HepG2 (cell line): ENCODE data around the gene SP1. TPM values are rescaled to one million over a fixed set of nuclear protein-coding genes. Genes with fewer than 3 reads are reported as not detected.

Experiments
- ATAC-seq: fragments of 200-7000 bp; cut with Tn5 transposase; 3 replicates; pipeline ENCODE4 v1.9.1; 2020; ENCODE audit warnings: mild to moderate bottlenecking, moderate library complexity
- BruUV-seq: library from RNA; stranded (reverse); fragments of 400-500 nt; replicated peaks from 2 replicates; lab custom pipeline; 2021; lab: Mats Ljungman, UMichigan
- CTCF ChIA-PET: fragments of 300-600 bp; formaldehyde crosslinking; extraction: SDS; loops from one replicate; lab custom pipeline; 2021; ENCODE audit warnings: low total read pairs, inconsistent platforms, low intra/inter-chr PET ratio; lab: Yijun Ruan, JAX
- POLR2A ChIA-PET: fragments of 350-600 bp; sonication (Branson Sonifier 250); formaldehyde crosslinking; loops from one replicate; lab custom pipeline; 2020; ENCODE audit warnings: antibody characterized with exemption, inconsistent platforms; lab: Yijun Ruan, JAX
- DNase-seq: peaks from one replicate; pipeline ENCODE4 v3.0.0-alpha.2; 2015; ENCODE audit warnings: low spot score
- FAIRE-seq: peaks from 3 replicates; lab custom pipeline; 2011; peaks lifted over from hg19 to GRCh38; lab: Jason Lieb, UNC
- H2AFZ ChIP-seq: one replicate; pipeline ENCODE4 v1.6.1; 2011; ENCODE audit warnings: low read length, inconsistent platforms
- H3K27ac ChIP-seq: fragments of 300-600 bp; 3 replicates; pipeline ENCODE4 v1.8.0; 2011; ENCODE audit warnings: mixed run types, mild to moderate bottlenecking, mixed read lengths, low read length, inconsistent platforms; ENCODE audit not compliant: insufficient read depth; ENCODE audit errors: extremely low read length
- H3K27me3 ChIP-seq, 2 experiments: fragments of 200-600 bp in 1 of 2; 2 replicates in 1 of 2; 3 replicates in 1 of 2; pipeline versions ENCODE4 v1.6.0 to v1.8.0; 2011; ENCODE audit warnings: low read length in 2 of 2, mild to moderate bottlenecking in 2 of 2, moderate library complexity in 2 of 2, inconsistent platforms in 1 of 2; ENCODE audit not compliant: insufficient read depth in 2 of 2, control insufficient read depth in 1 of 2
- H3K36me3 ChIP-seq, 2 experiments: fragments of 200-600 bp in 1 of 2; replicated peaks in 1 of 2; 2 replicates in 1 of 2; 3 replicates in 1 of 2; pipeline versions ENCODE4 v1.5.1 to v1.8.0; 2011; ENCODE audit warnings: low read length in 2 of 2, inconsistent platforms in 1 of 2; ENCODE audit not compliant: insufficient read depth in 2 of 2, control insufficient read depth in 1 of 2
- H3K4me1 ChIP-seq: 2 replicates; pipeline ENCODE4 v1.5.1; 2012; ENCODE audit warnings: low read length, inconsistent platforms; ENCODE audit not compliant: insufficient read depth
- H3K4me2 ChIP-seq: 2 replicates; pipeline ENCODE4 v1.6.0; 2011; ENCODE audit warnings: low read depth, low read length, inconsistent platforms
- H3K4me3 ChIP-seq, 3 experiments: fragments of 200-600 bp in 1 of 3; sonication (generic), shearing (Covaris generic) in 1 of 3; replicated peaks in 1 of 3; 2 replicates each; pipeline ENCODE4 v1.5.1; 2011 to 2016; ENCODE audit warnings: low read length in 3 of 3, inconsistent platforms in 2 of 3, low read depth in 2 of 3, mild to moderate bottlenecking in 2 of 3, control low read depth in 1 of 3, mixed read lengths in 1 of 3; ENCODE audit not compliant: insufficient read depth in 1 of 3
- H3K79me2 ChIP-seq: one replicate; pipeline ENCODE4 v1.6.1; 2011; ENCODE audit warnings: low read length, inconsistent platforms; ENCODE audit not compliant: insufficient read depth
- H3K9ac ChIP-seq: 2 replicates; pipeline ENCODE4 v1.6.0; 2011; ENCODE audit warnings: mild to moderate bottlenecking, low read depth, low read length, inconsistent platforms; ENCODE audit not compliant: insufficient read depth
- H3K9me3 ChIP-seq: 2 replicates; pipeline ENCODE4 v1.5.1; 2012; ENCODE audit warnings: mild to moderate bottlenecking, low read length
- H4K20me1 ChIP-seq: 2 replicates; pipeline ENCODE4 v1.6.0; 2011; ENCODE audit warnings: inconsistent platforms, mild to moderate bottlenecking, low read length, moderate library complexity; ENCODE audit not compliant: insufficient read depth
- ARID4A ChIP-seq: sonication (generic); formaldehyde crosslinking; IDR thresholded peaks from 2 replicates; pipeline ENCODE4 v1.5.0; 2020; ENCODE audit warnings: mild to moderate bottlenecking, missing genetic modification reagents, borderline replicate concordance
- ETV6 ChIP-seq: sonication (generic); formaldehyde crosslinking; conservative IDR thresholded peaks from 2 replicates; pipeline ENCODE4 v1.4.0; 2020; ENCODE audit warnings: missing genetic modification reagents
- HNRNPUL1 ChIP-seq: fragments of 200-400 bp; formaldehyde crosslinking; IDR thresholded peaks from 2 replicates; pipeline ENCODE4 v1.6.1; 2017; ENCODE audit warnings: low read depth, mild to moderate bottlenecking, low read length, moderate library complexity
- MAF1 ChIP-seq: sonication (generic); formaldehyde crosslinking; IDR thresholded peaks from 2 replicates; pipeline ENCODE4 v1.5.0; 2020; ENCODE audit warnings: missing genetic modification reagents, borderline replicate concordance
- MTA3 ChIP-seq: sonication (generic); formaldehyde crosslinking; IDR thresholded peaks from 2 replicates; pipeline ENCODE4 v1.4.0; 2020; ENCODE audit warnings: missing genetic modification reagents
- NFE2L2 ChIP-seq: fragments of 150-350 bp; IDR thresholded peaks from 2 replicates; pipeline ENCODE4 v1.6.1; 2014; ENCODE audit warnings: low read length
- PLSCR1 ChIP-seq: sonication (generic); formaldehyde crosslinking; IDR thresholded peaks from 2 replicates; pipeline ENCODE4 v1.5.0; 2020; ENCODE audit warnings: missing genetic modification reagents, mild to moderate bottlenecking, borderline replicate concordance
- SATB2 ChIP-seq: sonication (generic); formaldehyde crosslinking; IDR thresholded peaks from 2 replicates; pipeline ENCODE4 v1.5.0; 2020; ENCODE audit warnings: missing genetic modification reagents
- STAG1 ChIP-seq: sonication (generic); formaldehyde crosslinking; IDR thresholded peaks from 2 replicates; pipeline ENCODE4 v1.4.0; 2020; ENCODE audit warnings: missing genetic modification reagents
- STAT5B ChIP-seq: sonication (generic); formaldehyde crosslinking; IDR thresholded peaks from 2 replicates; pipeline ENCODE4 v1.4.0; 2020; ENCODE audit warnings: missing genetic modification reagents
- THYN1 ChIP-seq: sonication (generic); formaldehyde crosslinking; IDR thresholded peaks from 2 replicates; pipeline ENCODE4 v1.8.1; 2023; ENCODE audit warnings: low read depth, mild to moderate bottlenecking, moderate library complexity, missing genetic modification reagents, borderline replicate concordance
- ZNF337 ChIP-seq: sonication (generic); formaldehyde crosslinking; IDR thresholded peaks from 2 replicates; pipeline ENCODE4 v1.5.1; 2020; ENCODE audit warnings: missing genetic modification reagents, low read depth, mild to moderate bottlenecking, borderline replicate concordance
- ZNF460 ChIP-seq: sonication (generic); formaldehyde crosslinking; IDR thresholded peaks from 2 replicates; pipeline ENCODE4 v1.5.1; 2020; ENCODE audit warnings: missing genetic modification reagents, mild to moderate bottlenecking, borderline replicate concordance
- ZNF501 ChIP-seq: sonication (generic); formaldehyde crosslinking; IDR thresholded peaks from 2 replicates; pipeline ENCODE4 v1.5.1; 2020; ENCODE audit warnings: mild to moderate bottlenecking, moderate library complexity, missing genetic modification reagents
- ZNF552 ChIP-seq: sonication (generic); formaldehyde crosslinking; IDR thresholded peaks from 2 replicates; pipeline ENCODE4 v1.9.0; 2022; ENCODE audit warnings: missing genetic modification reagents, mild to moderate bottlenecking, borderline replicate concordance
- ZNF800 ChIP-seq: sonication (generic); formaldehyde crosslinking; IDR thresholded peaks from 2 replicates; pipeline ENCODE4 v1.4.0; 2020; ENCODE audit warnings: missing genetic modification reagents
- ZSCAN9 ChIP-seq: IDR thresholded peaks from 2 replicates; pipeline ENCODE4 v1.6.1; 2016; ENCODE audit warnings: borderline replicate concordance
- WGBS: methylation state at CpG from one replicate; pipeline ENCODE4 v1.1.6; 2017; ENCODE audit warnings: low lambda C conversion rate; 5-methylcytosine and 5-hydroxymethylcytosine counted together
- in situ Hi-C: cut with HindIII; loops from 2 replicates; pipeline ENCODE4 v1.10.0; 2017; ENCODE audit warnings: low pct_unique_long_range_greater_than_20kb; ENCODE audit not compliant: extremely low pct_ligation_motif_present
- intact Hi-C: fragments of 100-400 bp; cut with micrococcal nuclease; formaldehyde crosslinking; loops from one replicate; pipeline ENCODE4 v1.10.0; 2022; ENCODE audit not compliant: unreplicated experiment
- polyA plus RNA-seq, 8 experiments: library from polyadenylated mRNA; depleted of rRNA in 3 of 8; stranded (reverse) in 7 of 8; unstranded in 1 of 8; fragments of >200 nt; fragmentation: Illumina TruSeq in 4 of 8; extraction: Trizol in 4 of 8; gene quantifications; 2 replicates each; pipeline versions ENCODE4 v1.2.1 to v1.2.3, GENCODE V29; 2011 to 2016; ENCODE audit warnings: low read depth in 4 of 8, missing spikeins in 1 of 8, mixed read lengths in 1 of 8; ENCODE audit not compliant: insufficient read depth in 1 of 8
- total RNA-seq, 5 experiments: library from RNA; depleted of rRNA; stranded (reverse); fragments of >200 nt; fragmentation: Illumina TruSeq; extraction: Trizol; gene quantifications; 2 replicates each; pipeline ENCODE4 v1.2.3, GENCODE V29; 2016; ENCODE audit warnings: low read depth in 1 of 5

The SP1 gene
- total and polyA plus RNA-seq, 2 of the 13 experiments (the other 11 are each of a cell fraction or from before 2014, with no cell fraction given) = 26.5 to 27.5 TPM

- POLR2A ChIA-PET = interaction anchor here (1.4 to 2.5 kb wide), 3 partner anchors 22 to 157 kb away, joined by 3 to 17 read pairs (median 10); partner anchors contain the start of genes AAAS, PRR13 and TARBP2
- no peak overlapping the region for H3K9ac ChIP-seq
- H3K4me1 ChIP-seq = peaks cover 17% of the 10 kb centered on the region
- BruUV-seq = no TSS peak
- no peak for FAIRE-seq
- no peaks in the 10 kb centered on the region for H3K79me2 ChIP-seq
- DNase-seq = no peak
- H3K36me3 ChIP-seq = no peaks in the 10 kb centered on the region
- H3K9me3 ChIP-seq = no peaks in the 10 kb centered on the region
- in situ Hi-C loops = no loop called here
- ATAC-seq = no peak
- TF ChIP-seq STAT5B (no peak), ZNF552 (no peak), ZSCAN9 (CRISPR knock-in tag) (no peak), MTA3 (CRISPR knock-in tag) (no peak), SATB2 (CRISPR knock-in tag) (no peak), PLSCR1 (no peak), NFE2L2 (no peak), ZNF501 (no peak), STAG1 (CRISPR knock-in tag) (no peak), ZNF800 (CRISPR knock-in tag) (no peak), ZNF337 (CRISPR knock-in tag) (no peak), ARID4A (CRISPR knock-in tag) (no peak), ETV6 (CRISPR knock-in tag) (no peak), HNRNPUL1 (no peak), THYN1 (CRISPR knock-in tag) (no peak), MAF1 (CRISPR knock-in tag) (no peak), ZNF460 (CRISPR knock-in tag) (no peak)
- 19% methylated on average over 3 of the region's 3 CpGs for WGBS
- H4K20me1 ChIP-seq = no peaks in the 10 kb centered on the region
- H3K27me3 ChIP-seq = peaks cover 1 to 35% of the 10 kb centered on the region in 2 experiments
- no peak overlapping the region for H2AFZ ChIP-seq
- H3K4me2 ChIP-seq = no peak overlapping the region
- no peak overlapping the region for H3K27ac ChIP-seq
- no peak overlapping the region for H3K4me3 ChIP-seq
- CTCF ChIA-PET = no interaction called here
- intact Hi-C loops = no loop called here
Measured at GRCh38 chr12:53343449-53343848, 36.5 kb upstream of the SP1 start.
